Spleen (tissue), 7 donors: ENCODE results near the gene TTC32.

ENCODE experiments used
- CTCF ChIP-seq, 11 experiments: fragments of 200-600 bp in 7 of 11; fragments of 450-650 bp in 4 of 11; sonication (generic) in 4 of 11; IDR thresholded peaks in 8 of 11; conservative IDR thresholded peaks in 3 of 11; 1 replicate in 7 of 11; 2 replicates in 4 of 11; pipeline versions ENCODE4 v1.4.0 to v1.8.0; 2016 to 2021; ENCODE audit warnings: antibody characterized with exemption in 11 of 11, inconsistent platforms in 4 of 11, mild to moderate bottlenecking in 1 of 11
- POLR2AphosphoS5 ChIP-seq, 3 donors: sonication (generic); formaldehyde crosslinking; IDR thresholded peaks; one replicate each; pipeline ENCODE4 v1.5.1; 2017; ENCODE audit warnings: antibody characterized with exemption in 3 of 3
- donor health status: DM: no; HTN: no; CAD: no; lungs with moderate emphysema.
- donor health status: DM: no; HTN: no; CAD: no.
- donor health status: DM: no; HTN: no; CAD: no.

- TF ChIP-seq CTCF (IDR thresholded peaks at IDR 0.05 in 8 of 11, conservative IDR thresholded peaks at IDR 0.05 in 3 of 11), result no peak
- TF ChIP-seq POLR2AphosphoS5 (IDR thresholded peaks at IDR 0.05), result no peak
These were observed 29.9 kb downstream of the TTC32 start for GRCh38 chr2:19871836-19872235.
